Anterior cingulate cortex (tissue), 58 donors: ENCODE data around the gene MINAR2.

ENCODE experiments used
- DNase-seq, 58 donors: peaks; one replicate each; lab custom pipeline; 2025; lab: John Stamatoyannopoulos, UW

MINAR2 gene

GRCh38 chr5:129770024-129770820 lies 22.3 kb downstream of the MINAR2 start:
- DNase-seq = no peak

GRCh38 chr5:129771058-129771838 lies 23.4 kb downstream of the MINAR2 start:
- peak in 51 of 58 donors; percentile 1 to 73 (median 29) for DNase-seq

GRCh38 chr5:129773376-129773775 lies 25.5 kb downstream of the MINAR2 start:
- DNase-seq = no peak

- no peak for DNase-seq
Observed at GRCh38 chr5:129781594-129781993, 33.7 kb downstream of the MINAR2 start.

GRCh38 chr5:129803403-129803802 lies 55.5 kb downstream of the MINAR2 start:
- no peak for DNase-seq

GRCh38 chr5:129804705-129805104 lies 56.8 kb downstream of the MINAR2 start:
- no peak for DNase-seq

- no peak for DNase-seq
Observed at GRCh38 chr5:129807162-129807814, 59.4 kb downstream of the MINAR2 start.
